ENCODE results near the gene TREML1.

GRCh38 chr6:41103847-41104246 lies 50.3 kb downstream of the TREML1 start:
- no peak for TF ChIP-seq EZH2 (IDR thresholded peaks at IDR 0.05; ENCODE audit: low read length, missing control alignments)
- TF ChIP-seq CTCF (conservative IDR thresholded peaks at IDR 0.05 in 1 of 2, IDR thresholded peaks at IDR 0.05 in 1 of 2; ENCODE audit: low read depth in 1 of 2, low read length in 2 of 2) = no peak
